WTC11 (cell line): ENCODE data around the gene SNAPC4. TPM values are rescaled to one million over a fixed set of nuclear protein-coding genes. Genes with fewer than 3 reads are reported as not detected.

Source experiments
- ATAC-seq: fragments of 200-7000 bp; cut with Tn5 transposase; 2 replicates; pipeline ENCODE4 v1.10.0; 2021; ENCODE audit warnings: mild to moderate bottlenecking, moderate library complexity
- CTCF ChIA-PET: fragments of 300-600 bp; sonication (Branson Sonifier 250); formaldehyde crosslinking; loops from one replicate; lab custom pipeline; 2021; ENCODE audit warnings: antibody characterized with exemption; lab: Charles Lee
- POLR2A ChIA-PET: fragments of 350-600 bp; sonication (Branson Sonifier 250); formaldehyde crosslinking; loops from one replicate; lab custom pipeline; 2021; ENCODE audit warnings: antibody characterized with exemption; lab: Charles Lee
- DNase-seq: peaks from one replicate; pipeline ENCODE4 v3.0.0; 2021; ENCODE audit warnings: low spot score
- H3K27ac Mint-ChIP-seq: 2 replicates; pipeline ENCODE4 v1.8.0; 2021; ENCODE audit warnings: mixed read lengths
- H3K27me3 Mint-ChIP-seq: 2 replicates; pipeline ENCODE4 v1.8.0; 2021; ENCODE audit warnings: low read depth, mild to moderate bottlenecking, moderate library complexity, mixed read lengths
- H3K36me3 Mint-ChIP-seq: 2 replicates; pipeline ENCODE4 v1.8.0; 2021; ENCODE audit warnings: mixed read lengths
- H3K4me1 Mint-ChIP-seq: 2 replicates; pipeline ENCODE4 v1.8.0; 2022; ENCODE audit warnings: mixed read lengths
- H3K4me3 Mint-ChIP-seq: 2 replicates; pipeline ENCODE4 v1.8.0; 2021; ENCODE audit warnings: mild to moderate bottlenecking, moderate library complexity, mixed read lengths
- H3K9me3 Mint-ChIP-seq: 2 replicates; pipeline ENCODE4 v1.8.0; 2021; ENCODE audit warnings: mixed read lengths
- CREB1 ChIP-seq: sonication (generic); formaldehyde crosslinking; IDR thresholded peaks from 2 replicates; pipeline ENCODE4 v1.8.0; 2023; ENCODE audit warnings: mild to moderate bottlenecking, missing genetic modification reagents
- FOXK1 ChIP-seq: sonication (generic); formaldehyde crosslinking; IDR thresholded peaks from 2 replicates; pipeline ENCODE4 v1.8.0; 2022; ENCODE audit warnings: mild to moderate bottlenecking, moderate library complexity, missing genetic modification reagents
- GRHL2 ChIP-seq: fragments of 250-450 bp; sonication (Bioruptor Pico); IDR thresholded peaks from 2 replicates; pipeline ENCODE4 v1.8.0; 2022; ENCODE audit warnings: mild to moderate bottlenecking, moderate library complexity; ENCODE audit not compliant: insufficient replicate concordance, severe bottlenecking
- HMGA2 ChIP-seq: fragments of 250-450 bp; sonication (Bioruptor Pico); IDR thresholded peaks from 2 replicates; pipeline ENCODE4 v1.4.0; 2021; ENCODE audit warnings: mild to moderate bottlenecking, moderate library complexity
- MXD4 ChIP-seq: fragments of 250-450 bp; sonication (Bioruptor Pico); IDR thresholded peaks from 2 replicates; pipeline ENCODE4 v1.8.0; 2021; ENCODE audit warnings: mild to moderate bottlenecking, moderate library complexity, borderline replicate concordance
- PRRX2 ChIP-seq: fragments of 250-450 bp; sonication (Bioruptor Pico); IDR thresholded peaks from 2 replicates; pipeline ENCODE4 v1.8.0; 2021; ENCODE audit warnings: mild to moderate bottlenecking
- RELA ChIP-seq: sonication (generic); formaldehyde crosslinking; IDR thresholded peaks from 2 replicates; pipeline ENCODE4 v1.8.1; 2022; ENCODE audit warnings: missing genetic modification reagents, mild to moderate bottlenecking, borderline replicate concordance
- TCF7 ChIP-seq: sonication (generic); formaldehyde crosslinking; IDR thresholded peaks from 2 replicates; pipeline ENCODE4 v1.8.0; 2022; ENCODE audit warnings: mild to moderate bottlenecking, low read depth, missing genetic modification reagents, moderate library complexity
- ZNF532 ChIP-seq: fragments of 250-450 bp; sonication (Bioruptor Pico); IDR thresholded peaks from 2 replicates; pipeline ENCODE4 v1.9.0; 2021; ENCODE audit warnings: mild to moderate bottlenecking, borderline replicate concordance
- total RNA-seq: library from RNA; stranded (reverse); gene quantifications from 3 replicates; pipeline ENCODE4 v1.2.3, GENCODE V29; 2021
- TF ChIP-seq, protein P1 (sequence below): sonication (generic); formaldehyde crosslinking; IDR thresholded peaks from 2 replicates; pipeline ENCODE4 v1.8.0; 2022; ENCODE audit warnings: missing genetic modification reagents
- TF ChIP-seq, protein P2 (sequence below): fragments of 250-450 bp; sonication (Bioruptor Pico); IDR thresholded peaks from 2 replicates; pipeline ENCODE4 v1.8.0; 2021; ENCODE audit warnings: mild to moderate bottlenecking

SNAPC4 gene
- total RNA-seq, 1 experiment from 2014 or later: 22.8 TPM

- TF ChIP-seq, protein P1, sequence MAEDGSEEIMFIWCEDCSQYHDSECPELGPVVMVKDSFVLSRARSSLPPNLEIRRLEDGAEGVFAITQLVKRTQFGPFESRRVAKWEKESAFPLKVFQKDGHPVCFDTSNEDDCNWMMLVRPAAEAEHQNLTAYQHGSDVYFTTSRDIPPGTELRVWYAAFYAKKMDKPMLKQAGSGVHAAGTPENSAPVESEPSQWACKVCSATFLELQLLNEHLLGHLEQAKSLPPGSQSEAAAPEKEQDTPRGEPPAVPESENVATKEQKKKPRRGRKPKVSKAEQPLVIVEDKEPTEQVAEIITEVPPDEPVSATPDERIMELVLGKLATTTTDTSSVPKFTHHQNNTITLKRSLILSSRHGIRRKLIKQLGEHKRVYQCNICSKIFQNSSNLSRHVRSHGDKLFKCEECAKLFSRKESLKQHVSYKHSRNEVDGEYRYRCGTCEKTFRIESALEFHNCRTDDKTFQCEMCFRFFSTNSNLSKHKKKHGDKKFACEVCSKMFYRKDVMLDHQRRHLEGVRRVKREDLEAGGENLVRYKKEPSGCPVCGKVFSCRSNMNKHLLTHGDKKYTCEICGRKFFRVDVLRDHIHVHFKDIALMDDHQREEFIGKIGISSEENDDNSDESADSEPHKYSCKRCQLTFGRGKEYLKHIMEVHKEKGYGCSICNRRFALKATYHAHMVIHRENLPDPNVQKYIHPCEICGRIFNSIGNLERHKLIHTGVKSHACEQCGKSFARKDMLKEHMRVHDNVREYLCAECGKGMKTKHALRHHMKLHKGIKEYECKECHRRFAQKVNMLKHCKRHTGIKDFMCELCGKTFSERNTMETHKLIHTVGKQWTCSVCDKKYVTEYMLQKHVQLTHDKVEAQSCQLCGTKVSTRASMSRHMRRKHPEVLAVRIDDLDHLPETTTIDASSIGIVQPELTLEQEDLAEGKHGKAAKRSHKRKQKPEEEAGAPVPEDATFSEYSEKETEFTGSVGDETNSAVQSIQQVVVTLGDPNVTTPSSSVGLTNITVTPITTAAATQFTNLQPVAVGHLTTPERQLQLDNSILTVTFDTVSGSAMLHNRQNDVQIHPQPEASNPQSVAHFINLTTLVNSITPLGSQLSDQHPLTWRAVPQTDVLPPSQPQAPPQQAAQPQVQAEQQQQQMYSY: no peak
Observed at GRCh38 chr9:136376457-136376856, 23.5 kb downstream of the SNAPC4 start (continued).

DNA sequence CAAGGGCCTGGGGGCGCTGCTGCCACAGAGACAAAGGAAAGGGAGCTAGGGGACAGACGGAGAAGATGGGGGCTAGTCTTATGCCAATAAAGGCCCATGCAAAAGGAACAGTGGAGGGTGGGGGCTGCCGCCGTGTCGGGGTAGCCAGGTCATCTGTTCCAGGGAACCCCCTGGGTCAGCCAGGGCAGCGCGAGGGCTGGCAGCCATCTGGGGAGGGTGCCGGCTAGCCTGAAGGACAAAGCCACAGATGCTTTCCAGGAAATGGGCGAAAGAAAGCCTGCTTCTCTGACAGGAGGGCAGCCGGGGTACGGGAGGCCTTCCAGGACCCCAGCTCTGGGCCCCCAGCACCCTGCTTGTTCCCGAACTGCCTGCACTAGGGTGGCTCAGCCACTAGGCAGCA lies 24.9 kb downstream of the SNAPC4 start:
- TF ChIP-seq ZNF532 (CRISPR knock-in tag): no peak
- no peak for TF ChIP-seq CREB1
- TF ChIP-seq HMGA2 (CRISPR knock-in tag): no peak
- TF ChIP-seq, protein P2, sequence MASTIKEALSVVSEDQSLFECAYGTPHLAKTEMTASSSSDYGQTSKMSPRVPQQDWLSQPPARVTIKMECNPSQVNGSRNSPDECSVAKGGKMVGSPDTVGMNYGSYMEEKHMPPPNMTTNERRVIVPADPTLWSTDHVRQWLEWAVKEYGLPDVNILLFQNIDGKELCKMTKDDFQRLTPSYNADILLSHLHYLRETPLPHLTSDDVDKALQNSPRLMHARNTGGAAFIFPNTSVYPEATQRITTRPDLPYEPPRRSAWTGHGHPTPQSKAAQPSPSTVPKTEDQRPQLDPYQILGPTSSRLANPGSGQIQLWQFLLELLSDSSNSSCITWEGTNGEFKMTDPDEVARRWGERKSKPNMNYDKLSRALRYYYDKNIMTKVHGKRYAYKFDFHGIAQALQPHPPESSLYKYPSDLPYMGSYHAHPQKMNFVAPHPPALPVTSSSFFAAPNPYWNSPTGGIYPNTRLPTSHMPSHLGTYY (CRISPR knock-in tag): no peak
- no peak for TF ChIP-seq MXD4 (CRISPR knock-in tag)
- TF ChIP-seq FOXK1 (CRISPR knock-in tag): no peak
- no peak for TF ChIP-seq GRHL2 (CRISPR knock-in tag)
- no peak for TF ChIP-seq RELA (CRISPR knock-in tag)
- TF ChIP-seq PRRX2 (CRISPR knock-in tag): no peak
- CTCF ChIA-PET: interaction anchor here (2.6 kb wide), 1 partner anchor 11 kb away, joined by 14 read pairs; the partner anchor contains the start of gene DNLZ
- Mint-ChIP-seq H3K27me3 (no peaks in the 10 kb centered on the region), H3K4me1 (no peaks in the 10 kb centered on the region), H3K9me3 (no peaks in the 10 kb centered on the region), H3K27ac (no peak overlapping the region), H3K36me3 (no peaks in the 10 kb centered on the region), H3K4me3 (no peak overlapping the region)
- POLR2A ChIA-PET: no interaction called here
- DNase-seq (no peak), ATAC-seq (no peak)

DNA sequence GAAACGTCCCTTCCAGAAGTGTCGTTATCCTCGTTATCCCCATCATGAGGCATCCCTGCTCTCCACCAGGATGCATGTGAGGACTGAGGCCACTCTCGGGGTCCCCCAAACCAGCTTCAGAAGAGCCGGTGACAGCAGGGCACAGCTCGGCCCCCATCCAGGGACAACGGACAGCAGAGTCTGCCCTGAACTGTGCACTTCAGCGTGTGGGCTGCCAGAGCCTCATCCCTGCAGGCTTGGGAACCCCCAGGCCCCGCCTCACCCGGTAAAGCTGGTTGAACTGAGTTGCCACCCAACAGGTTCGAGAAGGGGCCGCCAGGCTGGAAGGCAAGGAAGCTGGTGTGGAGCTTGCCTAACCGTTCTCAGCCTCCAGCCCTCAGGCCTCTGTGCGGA lies 25.8 kb downstream of the SNAPC4 start:
- CTCF ChIA-PET: interaction anchor here (1.8 to 2.6 kb wide), 2 partner anchors 10 to 28 kb away, joined by 7 to 14 read pairs; partner anchors contain the start of gene DNLZ

More for the DNA sequence above, 25.8 kb downstream of the SNAPC4 start:
- DNase-seq (no peak), ATAC-seq (no peak)
- no peaks in the 10 kb centered on the region for H3K27me3 Mint-ChIP-seq
- POLR2A ChIA-PET: no interaction called here
- H3K4me3 Mint-ChIP-seq: no peak overlapping the region
- H3K4me1 Mint-ChIP-seq: no peaks in the 10 kb centered on the region
- no peaks in the 10 kb centered on the region for H3K36me3 Mint-ChIP-seq
- H3K27ac Mint-ChIP-seq: peak overlapping the region; percentile 53; the same call in 1 of the 2 replicates
- H3K9me3 Mint-ChIP-seq: no peaks in the 10 kb centered on the region
- TF ChIP-seq TCF7 (CRISPR knock-in tag): no peak
